ENCODE data around the gene GID8. TPM values are rescaled to one million over a fixed set of nuclear protein-coding genes. Genes with fewer than 3 reads are reported as not detected.

Gene GID8
- total RNA-seq, 1 donor from 2014 or later, result 57.1 TPM

- FAIRE-seq, result no peak
These were observed 58.6 kb downstream of the GID8 start for GRCh38 chr20:62996596-62996982.

GRCh38 chr20:62997417-62998035, 59.6 kb downstream of the GID8 start:
- no peak for FAIRE-seq
- no peak for DNase-seq (ENCODE audit: low spot score in 2 of 2)

More at GRCh38 chr20:62996596-62996982, 58.6 kb downstream of the GID8 start:
- DNase-seq (ENCODE audit: low spot score in 2 of 2), result no peak

Other genes with a start within 250 kb of the GID8 start
- 4.9 TPM for gene NTSR1, start 229.3 kb upstream of the GID8 start, total RNA-seq
- gene MRGBP, start 141.7 kb upstream of the GID8 start, total RNA-seq, result 20.0 TPM
- 24.1 TPM for gene OGFR, start 133.3 kb upstream of the GID8 start, total RNA-seq
- gene COL9A3, start 121.1 kb upstream of the GID8 start, total RNA-seq, result 10.2 TPM
- gene TCFL5, start 76.3 kb upstream of the GID8 start, total RNA-seq, result 6.1 TPM
- 37.5 TPM for gene DIDO1, start 11.6 kb upstream of the GID8 start, total RNA-seq
- gene SLC17A9, start 14.6 kb downstream of the GID8 start, total RNA-seq, result under 0.01 TPM
- not detected for gene BHLHE23, start 68.8 kb downstream of the GID8 start, total RNA-seq